GM13977 (cell line): ENCODE data around the gene KIF2A.

Experiments used
- DNase-seq: peaks from one replicate; pipeline ENCODE4 v3.0.0; 2012; ENCODE audit warnings: low spot score
- CTCF ChIP-seq: IDR thresholded peaks from 2 replicates; pipeline ENCODE4 v1.5.1; 2012; ENCODE audit warnings: mild to moderate bottlenecking, control low read depth; ENCODE audit not compliant: insufficient read depth; ENCODE audit errors: extremely low read depth, missing control alignments
- in situ Hi-C: fragments of 300-500 bp; cut with MboI; formaldehyde crosslinking; loops from one replicate; pipeline ENCODE4 v1.12.0; 2022; ENCODE audit warnings: low sequenced_read_pairs, low pct_unique_long_range_greater_than_20kb, mixed read lengths, inconsistent platforms; ENCODE audit not compliant: unreplicated experiment

The KIF2A gene

GRCh38 chr5:62310426-62311143 is 4.6 kb downstream of the KIF2A start:
- no peak for TF ChIP-seq CTCF
- in situ Hi-C loops: no loop called here
- DNase-seq: no peak

GRCh38 chr5:62312036-62312435 is 6.0 kb downstream of the KIF2A start:
- TF ChIP-seq CTCF: no peak
- DNase-seq: no peak
- in situ Hi-C loops: no loop called here

GRCh38 chr5:62312674-62313073 is 6.7 kb downstream of the KIF2A start:
- in situ Hi-C loops: no loop called here
- no peak for DNase-seq
- TF ChIP-seq CTCF: no peak

- in situ Hi-C loops: no loop called here
- no peak for TF ChIP-seq CTCF
- DNase-seq: no peak
These were observed 8.3 kb downstream of the KIF2A start for GRCh38 chr5:62314213-62314830.

- no peak for DNase-seq
- in situ Hi-C loops: no loop called here
- no peak for TF ChIP-seq CTCF
These were observed 9.6 kb downstream of the KIF2A start for GRCh38 chr5:62315376-62316175.

- TF ChIP-seq CTCF: no peak
- DNase-seq: no peak
These were observed 10.1 kb downstream of the KIF2A start for GRCh38 chr5:62316176-62316502.

More at GRCh38 chr5:62316176-62316502, 10.1 kb downstream of the KIF2A start:
- in situ Hi-C loops: no loop called here
